GM18508 (cell line): Measurements from ENCODE around the gene LEF1.

Source experiments
- ATAC-seq: cut with Tn5 transposase; IDR thresholded peaks from one replicate; pipeline ENCODE4 v1.9.1; 2021; ENCODE audit warnings: moderate number of reproducible peaks; ENCODE audit not compliant: insufficient read depth, unreplicated experiment

LEF1 gene

DNA sequence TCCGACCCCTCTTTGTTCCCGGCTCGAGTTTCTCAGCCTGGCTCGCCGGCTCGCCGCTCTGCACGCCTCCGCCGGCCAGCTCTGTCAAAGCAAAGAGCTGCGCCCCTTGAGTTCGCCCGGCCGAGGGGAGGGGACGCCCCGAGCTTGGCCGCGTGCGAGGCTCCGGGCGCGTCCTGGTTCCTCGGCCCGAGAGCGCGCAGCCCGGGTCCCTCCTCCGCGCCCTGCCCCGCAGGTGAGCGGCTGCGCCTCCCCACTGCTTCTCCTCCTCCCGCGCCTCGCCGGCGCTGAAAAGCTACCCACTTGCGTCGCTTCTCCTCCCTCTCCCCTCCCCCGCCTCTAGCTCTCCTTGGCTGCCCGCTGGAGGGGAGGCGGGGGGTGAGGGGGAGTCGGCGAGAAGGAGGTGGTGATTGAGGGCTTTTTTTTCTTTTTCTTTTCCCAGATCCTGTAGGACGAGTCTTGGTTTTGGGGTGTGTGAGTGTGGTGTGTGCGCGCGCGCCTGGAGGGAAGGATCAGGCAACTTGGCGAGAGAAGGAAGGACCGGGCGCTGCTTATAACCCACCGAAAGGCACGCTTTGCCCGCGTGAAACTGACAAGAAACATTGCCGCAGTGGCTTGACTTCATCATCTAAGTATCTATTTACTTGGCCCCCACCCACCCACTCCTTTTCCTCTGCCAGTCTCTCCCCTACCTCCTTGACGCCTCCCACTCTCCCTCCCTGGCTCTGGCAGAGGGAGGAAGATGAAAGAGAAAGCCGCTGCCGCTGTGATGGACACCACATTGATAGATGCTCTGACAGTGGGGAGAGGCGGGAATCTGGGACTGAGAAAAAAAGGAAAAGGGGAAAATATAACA is at the start of gene LEF1:
Gene LEF1, minus strand, starts transcription at position 262 of the 853 bp plus-strand sequence. CDS start 1,165 bp downstream, outside the sequence.
- ATAC-seq = no peak

DNA sequence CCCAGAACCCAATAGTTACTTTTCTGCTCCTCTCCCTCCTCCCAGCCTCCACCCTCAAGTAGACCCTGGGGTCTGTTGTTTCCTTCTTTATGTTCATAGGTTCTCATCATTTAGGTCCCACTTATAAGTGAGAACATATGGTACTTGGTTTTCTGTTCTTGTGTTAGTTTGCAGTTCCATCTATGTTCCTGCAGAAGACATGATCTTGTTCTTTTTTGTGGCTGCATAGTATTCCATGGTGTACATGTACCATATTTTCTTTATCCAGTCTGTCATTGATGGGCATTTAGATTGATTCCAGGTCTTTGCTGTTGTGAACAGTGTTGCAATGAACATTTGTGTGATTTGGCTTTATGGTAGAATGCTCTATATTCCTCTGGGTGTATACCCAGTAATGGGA is 47.8 kb upstream of the LEF1 start:
- no peak for ATAC-seq

DNA sequence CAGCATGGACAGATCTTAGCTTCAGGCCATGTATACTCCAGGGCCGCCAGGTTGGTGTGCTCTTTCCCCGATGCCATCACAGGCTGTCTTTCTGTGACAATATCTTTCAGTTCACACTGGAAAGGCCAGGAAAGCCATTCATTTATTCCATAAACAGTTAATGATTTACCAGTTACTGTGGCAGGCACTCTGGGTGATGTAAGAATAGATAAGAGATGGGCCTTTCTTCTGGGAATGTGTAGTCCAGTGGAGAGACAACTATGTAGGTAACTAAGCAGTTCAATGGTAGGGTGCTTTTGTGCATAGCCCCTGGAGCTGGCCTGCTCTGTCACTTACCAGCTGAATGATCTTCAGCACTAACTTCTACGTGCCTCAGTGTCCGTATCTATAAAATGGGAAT is 46.3 kb upstream of the LEF1 start:
- ATAC-seq = no peak

DNA sequence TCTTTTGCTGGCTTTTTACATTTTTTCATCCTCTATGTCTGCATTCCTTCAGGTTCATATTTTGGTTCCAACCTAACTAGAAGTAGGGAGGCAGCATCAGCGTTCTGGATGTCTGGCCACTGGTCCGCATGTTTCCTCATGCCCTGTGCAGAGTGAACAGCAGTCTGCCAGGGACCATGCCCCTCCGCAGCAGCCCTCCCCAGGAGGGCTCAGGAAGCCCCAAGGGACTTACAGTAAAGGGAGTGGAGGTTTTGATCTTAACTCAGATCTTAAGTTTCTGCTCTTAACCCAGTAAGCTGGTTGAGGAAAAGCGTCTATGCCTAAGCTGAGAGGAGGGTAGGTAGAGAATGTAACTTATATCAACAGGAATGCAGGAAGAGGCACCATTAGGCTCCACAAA is 45.0 kb upstream of the LEF1 start:
- ATAC-seq = no peak

DNA sequence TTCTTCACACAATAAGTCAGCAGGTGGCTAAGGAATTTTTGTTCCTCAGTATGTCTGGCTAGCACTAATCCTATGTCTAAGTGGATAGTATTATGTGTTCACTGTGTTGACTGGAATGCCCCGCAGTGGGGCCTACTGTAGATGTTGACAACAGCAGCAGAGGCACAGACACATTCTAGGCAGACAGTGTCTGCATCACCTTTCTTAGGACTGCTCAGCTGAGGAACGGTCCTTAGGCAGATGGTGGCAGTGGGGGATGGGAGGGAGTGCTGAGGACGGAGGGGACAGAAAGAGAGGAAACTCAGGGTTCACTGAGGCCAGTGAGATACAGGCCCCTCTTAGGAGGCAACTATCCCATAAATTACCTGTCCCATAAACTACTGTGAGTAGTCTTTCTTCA is 44.6 kb upstream of the LEF1 start:
- no peak for ATAC-seq

DNA sequence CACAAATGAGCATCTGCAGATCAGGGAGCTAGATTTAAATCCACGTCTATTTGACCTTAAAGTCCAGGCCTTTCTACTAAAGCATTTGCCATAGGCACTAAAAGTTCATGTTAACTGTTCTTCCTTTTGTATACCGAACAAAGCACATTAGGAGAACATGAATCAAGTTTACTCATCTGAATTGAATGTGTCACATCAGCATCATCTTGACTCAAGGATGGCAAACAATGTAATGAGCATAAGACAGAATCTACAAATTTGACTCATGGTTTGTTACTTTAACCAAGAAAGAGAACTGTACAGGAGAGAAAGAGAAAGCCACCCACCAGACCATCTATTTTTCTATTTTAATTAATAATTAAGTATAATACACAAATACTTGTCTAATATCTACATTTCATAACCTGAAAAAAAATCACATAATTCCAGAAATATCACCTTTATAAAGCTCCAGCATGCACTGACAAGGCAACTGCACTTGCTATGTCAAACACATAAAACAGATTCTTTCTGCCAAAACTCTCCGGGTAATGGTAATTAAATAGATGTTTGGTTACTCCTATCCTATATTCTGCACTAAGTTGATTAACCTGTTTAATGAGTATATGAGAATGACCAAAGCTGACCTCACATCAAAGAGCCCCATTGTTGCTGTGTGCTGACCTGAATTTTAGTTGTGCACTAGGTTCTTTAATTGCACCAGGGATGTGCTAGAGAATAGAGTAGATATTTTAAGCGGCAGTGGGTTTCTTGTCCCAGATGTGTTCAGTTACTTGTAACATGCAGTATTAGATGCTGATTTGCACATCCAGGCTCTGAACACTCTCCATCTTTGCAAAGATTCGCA is 42.5 kb upstream of the LEF1 start:
- ATAC-seq = no peak

DNA sequence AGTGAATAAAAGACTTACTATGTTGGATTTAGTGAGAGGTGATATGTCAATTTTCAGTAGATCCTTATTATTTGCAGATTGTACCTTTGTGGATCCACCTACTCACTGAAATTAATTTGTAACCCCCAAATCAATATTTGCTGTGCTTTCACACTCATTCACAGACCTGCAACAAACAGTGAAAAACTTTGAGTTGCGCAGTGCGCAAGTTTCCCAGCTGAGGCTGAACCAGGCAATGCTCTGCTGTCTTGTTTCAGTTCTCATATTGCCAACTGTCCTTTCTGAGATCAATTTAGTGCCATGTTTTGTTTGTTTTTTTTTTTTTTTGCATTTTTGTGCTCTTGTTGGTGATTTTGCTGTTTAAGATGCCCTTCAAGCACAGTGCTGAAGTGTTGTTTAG is 40.8 kb upstream of the LEF1 start:
- no peak for ATAC-seq

DNA sequence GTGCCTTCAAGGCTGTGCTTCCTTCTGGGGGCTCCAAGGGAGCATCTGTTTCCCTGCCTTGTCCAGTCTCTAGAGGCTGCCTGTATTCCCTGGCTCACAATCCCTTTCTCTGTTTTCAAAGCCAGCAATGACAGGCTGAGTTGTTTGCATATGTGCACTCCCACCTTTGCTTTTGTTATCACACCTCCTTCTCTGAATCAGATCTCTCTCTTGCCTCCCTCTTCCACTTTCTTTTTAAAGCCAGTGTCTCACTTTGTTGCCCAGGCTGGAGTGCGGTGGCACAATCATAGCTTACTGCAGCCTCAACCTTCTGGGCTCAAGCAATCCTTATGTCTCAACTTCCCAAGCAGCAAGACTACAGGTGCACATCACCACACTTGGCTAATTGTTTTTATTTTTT is 37.1 kb upstream of the LEF1 start:
- ATAC-seq = no peak

DNA sequence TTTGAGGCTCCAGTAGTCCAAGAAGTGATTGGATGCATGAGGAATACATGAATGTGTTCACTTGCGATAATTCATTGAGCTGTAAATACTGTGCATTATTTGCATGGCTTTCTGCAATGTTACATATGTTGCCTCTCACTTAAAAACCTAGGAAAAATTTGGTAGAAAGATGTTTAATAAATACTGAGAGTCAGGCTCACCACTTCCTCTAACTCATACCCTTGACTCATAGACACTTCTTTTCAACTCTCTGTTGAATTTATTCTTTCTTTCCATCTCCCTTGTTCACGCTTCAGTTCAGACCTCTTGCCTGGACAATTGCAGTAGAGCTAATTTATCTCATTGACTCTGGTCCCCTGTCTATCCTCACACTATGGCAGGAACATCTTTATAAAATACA is 35.8 kb upstream of the LEF1 start:
- no peak for ATAC-seq

DNA sequence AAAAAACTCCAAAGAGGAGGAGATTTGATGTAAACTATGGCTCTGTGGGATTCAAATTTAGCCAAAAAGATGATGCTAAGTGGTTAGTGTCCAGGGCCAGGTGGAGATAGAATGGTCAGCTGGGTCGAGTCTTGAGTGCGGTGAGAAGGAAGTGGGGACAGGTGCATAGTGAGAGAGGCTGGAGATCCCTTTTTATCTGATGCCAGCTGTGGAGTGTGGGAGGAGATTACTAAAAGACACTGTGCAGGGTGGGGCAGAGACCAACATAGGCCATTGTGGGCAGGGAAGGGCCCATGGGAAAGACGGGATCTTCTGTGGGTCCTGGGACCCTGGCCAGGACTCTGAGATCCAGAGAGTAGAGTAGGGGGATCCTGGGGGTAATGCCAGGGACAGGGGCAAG is 34.6 kb upstream of the LEF1 start:
- ATAC-seq = no peak

DNA sequence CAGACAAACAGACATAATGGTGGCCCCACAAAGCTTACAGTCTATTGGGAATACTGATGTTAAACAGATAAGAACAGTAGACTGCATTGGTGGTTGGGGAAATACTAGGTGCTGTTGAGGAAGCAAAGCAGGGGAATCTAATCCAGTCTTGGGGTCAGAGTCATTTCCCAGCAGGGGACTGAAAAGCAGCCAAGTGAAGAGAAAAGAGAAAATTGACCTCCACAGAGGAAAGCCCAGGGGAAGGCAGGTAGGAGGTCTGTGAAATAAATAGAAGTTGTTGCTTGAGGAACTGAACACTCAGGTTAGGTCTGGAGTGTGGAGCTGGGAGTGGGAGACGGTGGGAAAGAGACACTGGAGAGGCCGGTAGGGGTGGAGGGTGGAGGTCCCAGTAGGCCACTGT is 33.0 kb upstream of the LEF1 start:
- ATAC-seq = no peak

DNA sequence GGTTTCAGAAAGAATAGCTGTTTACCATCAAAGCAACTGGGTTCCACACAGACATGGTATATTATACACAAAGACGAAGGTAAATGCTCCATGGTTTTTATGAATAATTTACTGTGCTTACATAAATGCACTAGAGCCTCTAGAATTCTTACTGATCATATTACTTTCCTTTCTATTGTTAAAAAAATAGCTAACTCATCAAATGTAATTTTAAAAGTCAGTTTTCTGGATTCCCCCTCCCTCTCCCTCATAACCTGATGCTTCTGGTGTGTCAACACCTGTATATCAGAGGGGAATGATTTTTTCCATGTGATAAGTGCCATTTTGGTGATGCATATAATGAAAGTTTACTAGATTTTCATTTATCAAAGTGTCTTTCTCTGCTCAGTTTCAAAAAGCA is 31.1 kb upstream of the LEF1 start:
- ATAC-seq = no peak

DNA sequence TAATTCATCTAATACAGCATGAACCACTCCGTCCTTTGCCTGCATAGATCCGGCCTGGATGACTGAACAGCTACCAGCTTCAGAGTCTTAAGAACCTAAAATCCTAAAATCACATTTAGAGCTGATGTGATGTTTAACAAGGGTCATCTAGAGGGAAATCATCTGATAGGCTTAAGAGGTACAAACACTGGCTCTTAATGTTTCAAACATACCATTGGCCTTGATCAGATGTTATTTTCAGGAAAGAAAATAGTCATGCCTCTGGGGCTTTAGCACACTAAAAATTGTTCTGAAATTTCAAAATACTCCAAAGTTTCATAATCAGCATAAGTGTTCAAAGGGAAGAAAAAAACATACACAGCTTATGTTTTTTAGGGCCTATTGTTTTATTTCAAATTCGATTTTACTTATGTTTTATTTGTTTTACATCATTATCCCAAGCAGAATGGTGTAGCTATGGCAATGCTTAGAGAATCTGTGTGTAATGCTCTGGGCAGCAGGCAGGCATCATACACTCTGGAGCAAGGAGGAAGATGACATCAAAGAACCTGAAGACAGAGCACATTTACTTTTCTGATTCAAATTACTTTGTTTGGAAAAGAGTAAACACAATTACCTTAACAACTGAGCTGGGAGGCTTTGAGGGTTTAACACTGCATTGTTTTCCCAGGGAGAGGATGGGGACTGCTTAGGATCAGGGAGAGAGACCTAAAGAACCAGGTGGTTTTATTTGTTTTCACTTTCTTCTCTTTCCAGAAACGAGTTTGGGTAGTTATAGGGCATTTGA is 25.3 kb upstream of the LEF1 start:
- no peak for ATAC-seq

DNA sequence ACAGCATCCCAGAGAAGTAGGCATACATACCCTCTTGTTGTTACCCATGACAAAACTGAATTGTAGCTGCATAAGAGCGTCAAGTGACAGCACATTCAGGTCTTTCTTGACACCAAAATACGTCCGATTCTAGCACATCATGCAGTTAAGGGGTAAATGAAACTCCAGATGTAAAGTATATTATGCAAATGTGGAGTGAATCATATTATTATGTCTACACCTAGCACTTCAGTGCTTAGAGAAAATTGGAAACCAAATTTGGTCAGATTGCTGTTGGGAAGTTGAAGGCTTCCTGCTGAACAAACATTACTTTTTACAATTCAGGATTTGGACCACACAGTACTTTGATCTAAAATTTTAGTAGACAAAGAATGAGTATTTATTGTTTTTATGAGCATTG is 24.2 kb upstream of the LEF1 start:
- no peak for ATAC-seq

DNA sequence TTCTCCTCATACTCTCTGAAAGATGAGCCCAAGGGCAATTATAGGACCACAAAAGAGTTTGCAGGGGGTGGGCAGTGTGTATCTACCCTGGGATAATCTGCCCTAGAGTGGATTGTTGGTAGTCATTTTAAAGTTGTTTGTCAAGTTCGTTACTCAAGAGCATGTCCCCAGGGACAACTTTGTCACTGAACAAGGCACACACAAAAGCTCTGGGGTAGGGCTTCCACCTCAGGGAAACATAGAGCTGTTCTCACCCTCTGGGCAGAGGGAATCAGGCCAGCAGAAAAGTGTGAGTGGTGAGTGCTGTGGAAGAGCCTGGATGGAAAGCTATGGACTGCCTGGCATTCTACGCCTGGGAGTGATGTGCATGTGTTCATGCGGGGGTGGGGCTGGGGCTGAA is 23.3 kb upstream of the LEF1 start:
- ATAC-seq = no peak

DNA sequence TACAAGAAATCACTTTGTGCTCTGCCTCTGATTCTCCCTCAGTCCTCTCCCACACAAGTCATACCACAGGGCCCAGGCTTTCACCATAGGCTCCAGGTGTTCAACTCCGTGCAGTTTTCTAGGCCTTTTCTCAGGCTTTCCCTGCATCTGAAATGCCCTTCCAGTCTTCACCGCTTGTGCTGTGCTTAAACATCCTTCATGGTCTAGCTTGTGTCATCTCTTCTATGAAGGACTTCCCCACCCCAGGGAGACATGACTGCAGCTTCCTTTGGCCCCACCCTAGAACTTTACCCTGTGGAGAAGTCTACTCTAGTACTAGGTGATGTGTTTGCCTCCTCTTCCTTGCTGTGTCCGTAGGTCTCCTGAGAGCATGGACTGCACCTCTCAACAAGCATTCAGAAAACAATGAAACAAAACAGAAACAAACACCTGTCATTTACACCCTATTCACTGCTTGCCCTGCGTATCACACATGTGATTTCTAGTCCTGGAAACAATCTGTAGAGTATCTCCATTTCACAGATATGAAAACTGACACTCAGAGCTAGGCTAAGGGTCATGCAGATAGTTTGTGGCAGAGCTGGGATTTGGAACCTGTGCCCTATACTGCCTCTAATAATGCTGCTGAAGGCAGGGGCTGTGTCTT is 22.7 kb upstream of the LEF1 start:
- ATAC-seq = no peak

DNA sequence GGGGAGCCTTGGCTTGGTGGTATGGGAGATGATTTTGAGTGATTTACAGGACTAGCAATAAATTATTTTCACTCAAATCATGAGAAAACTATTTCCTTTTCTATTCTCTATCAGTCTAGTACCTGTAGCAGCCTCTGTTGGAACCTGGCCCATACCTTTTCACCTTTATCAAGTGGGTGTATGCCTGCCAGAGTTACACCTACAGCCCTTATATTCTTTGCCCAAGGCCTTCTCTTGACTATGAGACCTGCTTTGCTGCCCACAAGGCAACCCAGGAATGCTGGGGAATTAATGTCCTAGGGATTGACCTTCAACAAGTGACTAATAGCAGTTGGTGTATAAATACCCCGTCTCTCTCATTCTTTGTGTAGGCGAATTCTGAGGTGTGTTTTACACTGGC is 20.0 kb upstream of the LEF1 start:
- ATAC-seq = no peak

DNA sequence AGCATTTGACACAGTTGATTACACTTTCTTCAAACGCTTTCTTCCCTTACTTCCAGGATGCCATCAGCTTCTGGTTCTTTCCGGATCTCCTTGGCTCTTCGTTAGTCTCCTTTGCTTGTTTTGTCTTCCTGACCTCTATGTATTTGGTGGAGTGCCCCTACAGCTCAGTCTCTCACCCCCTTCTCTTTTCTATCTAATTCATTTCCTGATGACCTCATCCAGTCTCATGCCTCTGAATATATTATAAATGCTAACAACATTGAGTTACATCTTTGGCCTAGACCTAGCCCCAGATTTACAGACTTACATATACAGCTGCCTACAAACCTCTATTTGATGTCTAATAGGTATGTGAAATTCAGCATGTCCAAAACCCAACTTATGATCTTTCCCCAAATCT is 16.5 kb upstream of the LEF1 start:
- no peak for ATAC-seq

DNA sequence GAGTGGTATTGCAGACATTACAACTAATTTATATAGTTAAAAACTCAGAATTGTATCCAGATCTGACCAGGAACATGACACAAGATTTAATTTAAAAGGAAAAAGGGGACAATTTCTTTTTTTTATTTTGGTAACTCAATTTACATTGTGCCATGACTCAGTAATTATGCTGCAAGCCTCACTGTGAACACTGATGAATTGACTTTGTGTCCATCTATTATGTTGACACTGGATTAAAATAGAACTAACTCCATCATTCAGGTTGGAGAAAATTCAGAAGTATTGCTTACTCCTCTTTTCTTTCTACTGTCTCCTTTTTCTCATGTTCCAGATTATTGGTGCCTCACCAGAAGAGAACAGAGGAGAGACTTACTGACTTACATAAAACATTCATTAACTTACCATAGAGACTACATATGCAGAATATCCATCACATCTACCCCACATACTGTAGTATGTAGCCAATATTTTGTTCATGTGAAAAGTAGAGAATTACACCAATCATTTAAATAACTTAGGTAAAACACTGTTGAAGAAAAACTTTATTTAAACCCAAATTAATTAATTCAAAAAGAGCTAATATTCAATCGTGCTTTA is 15.8 kb upstream of the LEF1 start:
- no peak for ATAC-seq

DNA sequence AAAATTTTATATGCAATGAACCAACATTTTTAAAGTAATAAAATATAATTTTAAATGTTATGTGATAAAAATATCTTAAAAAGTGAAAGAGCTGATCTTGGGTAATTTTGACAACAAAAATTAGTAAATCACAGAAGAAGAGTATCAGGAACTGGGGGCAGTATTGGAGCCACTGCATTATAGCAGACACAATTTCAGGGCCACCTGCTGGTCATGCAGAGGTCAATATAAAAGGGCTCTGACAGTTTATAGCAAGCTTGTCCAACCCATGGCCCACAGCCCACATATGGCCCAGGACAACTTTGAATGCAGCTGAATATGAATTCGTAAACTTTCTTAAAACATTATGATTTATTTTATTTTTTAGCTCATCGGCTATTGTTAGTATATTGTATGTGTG is 13.0 kb upstream of the LEF1 start:
- ATAC-seq = no peak
